B cell (primary cell): ENCODE data around the gene MOB3B.

Experiments used
- CTCF ChIP-seq: fragments of 200-600 bp; IDR thresholded peaks from one replicate; pipeline ENCODE4 v1.8.0; 2022; ENCODE audit warnings: antibody characterized with exemption, mild to moderate bottlenecking
- EZH2 ChIP-seq: IDR thresholded peaks from 2 replicates; pipeline ENCODE4 v1.6.1; 2012; ENCODE audit warnings: borderline replicate concordance, low read depth, mild to moderate bottlenecking, moderate library complexity, low read length; ENCODE audit not compliant: insufficient read depth, poor library complexity, severe bottlenecking

GRCh38 chr9:27537756-27538155 is 8.1 kb upstream of the MOB3B start:
- TF ChIP-seq CTCF (no peak), EZH2 (no peak)
